Measurements from ENCODE around the gene HKDC1. TPM values are rescaled to one million over a fixed set of nuclear protein-coding genes. Genes with fewer than 3 reads are reported as not detected.

HKDC1 gene
- total and polyA plus RNA-seq, 11 donors, result 0.11 to 0.19 (median 0.14) TPM; not detected in 8

GRCh38 chr10:69226919-69227450 lies 6.9 kb downstream of the HKDC1 start:
- Histone ChIP-seq H3K36me3 (no peaks in the 10 kb centered on the region), H3K27ac (no peak overlapping the region), H3K4me1 (peaks cover 0 to 45% (median 0%) of the 10 kb centered on the region in 12 donors), H3K4me3 (no peak overlapping the region), H3K27me3 (no peaks in the 10 kb centered on the region), H3K9me3 (no peaks in the 10 kb centered on the region)
- no peak for TF ChIP-seq POLR2A (IDR thresholded peaks at IDR 0.05)
- TF ChIP-seq CTCF (IDR thresholded peaks at IDR 0.05), result no peak
- ATAC-seq (no peak), DNase-seq (no peak)
- intact Hi-C loops (cut with DNase I), result no loop called here
- WGBS, 4 donors, result 82 to 87% (median 85%) methylated on average over 14 of the region's 14 CpGs

GRCh38 chr10:69228151-69228550 lies 8.0 kb downstream of the HKDC1 start:
- WGBS, 4 donors, result 88 to 92% (median 88%) methylated on average over 2 of the region's 2 CpGs
- intact Hi-C loops (cut with DNase I), result no loop called here
- DNase-seq, result no peak
- Histone ChIP-seq H3K36me3 (no peaks in the 10 kb centered on the region), H3K4me3 (no peak overlapping the region), H3K4me1 (peaks cover 0 to 35% (median 0%) of the 10 kb centered on the region in 12 donors), H3K9me3 (no peaks in the 10 kb centered on the region), H3K27ac (no peak overlapping the region), H3K27me3 (no peaks in the 10 kb centered on the region)
- TF ChIP-seq POLR2A (IDR thresholded peaks at IDR 0.05), result no peak
- no peak for TF ChIP-seq CTCF (IDR thresholded peaks at IDR 0.05)
- no peak for ATAC-seq

GRCh38 chr10:69229616-69229916 lies 9.4 kb downstream of the HKDC1 start:
- peak overlapping the region in 1 of 12 donors; percentile 42 for H3K4me3 ChIP-seq
- no peak for DNase-seq
- intact Hi-C loops (cut with DNase I), result no loop called here
- H3K9me3 ChIP-seq, result no peaks in the 10 kb centered on the region
- H3K4me1 ChIP-seq, result peaks cover 0 to 31% (median 0%) of the 10 kb centered on the region in 12 donors
- H3K27ac ChIP-seq, result peak overlapping the region in 1 of 12 donors; percentile 76
- H3K27me3 ChIP-seq, result no peaks in the 10 kb centered on the region
- 69 to 76% (median 74%) methylated on average over 8 of the region's 8 CpGs for WGBS, 4 donors
- no peak for ATAC-seq
- no peak for TF ChIP-seq POLR2A (IDR thresholded peaks at IDR 0.05)
- TF ChIP-seq CTCF (IDR thresholded peaks at IDR 0.05), result no peak
- no peaks in the 10 kb centered on the region for H3K36me3 ChIP-seq

GRCh38 chr10:69230128-69230527 lies 10.0 kb downstream of the HKDC1 start:
- peak overlapping the region in 1 of 12 donors; percentile 76 for H3K27ac ChIP-seq
- no peaks in the 10 kb centered on the region for H3K9me3 ChIP-seq
- DNase-seq, result no peak
- WGBS, 4 donors, result 58 to 78% (median 67%) methylated on average over 5 of the region's 5 CpGs
- no peaks in the 10 kb centered on the region for H3K36me3 ChIP-seq
- TF ChIP-seq POLR2A (IDR thresholded peaks at IDR 0.05), result no peak
- TF ChIP-seq CTCF (IDR thresholded peaks at IDR 0.05), result no peak
- H3K4me1 ChIP-seq, result peaks cover 0 to 25% (median 0%) of the 10 kb centered on the region in 12 donors
- no peak overlapping the region for H3K4me3 ChIP-seq
- intact Hi-C loops (cut with DNase I), result loop anchor here in 6 of 10 donors (10.0 kb wide), 2 partner anchors 275 to 405 kb away; partner anchors contain the start of gene FAM241B (in 2 of the 6)
- H3K27me3 ChIP-seq, result no peaks in the 10 kb centered on the region
- ATAC-seq, result no peak

All from heart left ventricle (tissue), 16 donors.